ENCODE data around the gene PRTN3. TPM values are rescaled to one million over a fixed set of nuclear protein-coding genes. Genes with fewer than 3 reads are reported as not detected.
A peak's percentile ranks its signal among the peaks of the same experiment; 100 is the strongest.
"Not testable (repeated sequence)": the region's sequence is repeated elsewhere in the genome, so short reads cannot be mapped to it uniquely, and the experiment has no call there.

PRTN3 gene
- total RNA-seq, 1 donor from 2014 or later, result not detected

DNA sequence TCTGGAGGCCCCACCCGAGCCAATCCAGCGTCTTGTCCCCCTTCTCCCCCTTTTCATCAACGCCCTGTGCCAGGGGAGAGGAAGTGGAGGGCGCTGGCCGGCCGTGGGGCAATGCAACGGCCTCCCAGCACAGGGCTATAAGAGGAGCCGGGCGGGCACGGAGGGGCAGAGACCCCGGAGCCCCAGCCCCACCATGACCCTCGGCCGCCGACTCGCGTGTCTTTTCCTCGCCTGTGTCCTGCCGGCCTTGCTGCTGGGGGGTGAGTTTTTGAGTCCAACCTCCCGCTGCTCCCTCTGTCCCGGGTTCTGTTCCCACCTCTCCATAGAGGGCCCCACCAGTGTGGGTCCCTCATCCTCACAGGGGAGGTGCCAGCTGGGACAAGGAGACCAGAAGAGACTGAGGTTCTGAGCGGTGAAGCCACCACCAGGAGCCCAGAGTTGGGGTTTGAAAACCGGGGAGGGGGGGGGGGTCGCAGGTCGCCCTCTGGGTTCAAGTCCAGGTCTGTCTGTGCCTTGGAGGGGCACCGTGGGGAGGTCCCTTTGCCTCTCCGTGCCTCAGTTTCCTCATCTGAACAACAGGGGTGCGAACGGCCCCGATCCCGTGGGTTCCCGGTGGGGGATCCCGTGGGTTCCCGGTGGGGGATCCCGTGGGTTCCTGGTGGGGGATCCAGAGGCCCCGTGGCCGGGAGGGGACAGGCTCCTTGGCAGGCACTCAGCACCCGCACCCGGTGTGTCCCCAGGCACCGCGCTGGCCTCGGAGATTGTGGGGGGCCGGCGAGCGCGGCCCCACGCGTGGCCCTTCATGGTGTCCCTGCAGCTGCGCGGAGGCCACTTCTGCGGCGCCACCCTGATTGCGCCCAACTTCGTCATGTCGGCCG, 11.6 kb downstream of the PRTN3 start, which contains the start of gene ELANE:
TSS of gene ELANE (plus strand) at position 168 of the 878 bp plus-strand sequence. CDS start at position 194, 26 bp downstream.
- no peak within 1 kb of the TSS for H3K4me3 ChIP-seq
- peak; percentile 63 for DNase-seq
- no peak for ATAC-seq
- H3K27me3 ChIP-seq, result peaks cover 19% of the 10 kb centered on the region
- H3K27ac ChIP-seq, result peak within 1 kb of the TSS; percentile 68
- TF ChIP-seq CTCF (IDR thresholded peaks at IDR 0.05), result no peak
- peaks cover 16% of the 10 kb centered on the region for H3K4me1 ChIP-seq
- no peaks in the 10 kb centered on the region for H3K36me3 ChIP-seq
- no peaks in the 10 kb centered on the region for H3K9me3 ChIP-seq
- intact Hi-C loops (cut with DNase I), result loop anchor here (10.0 kb wide), 1 partner anchor 88 kb away; no protein-coding TSS in a partner anchor

DNA sequence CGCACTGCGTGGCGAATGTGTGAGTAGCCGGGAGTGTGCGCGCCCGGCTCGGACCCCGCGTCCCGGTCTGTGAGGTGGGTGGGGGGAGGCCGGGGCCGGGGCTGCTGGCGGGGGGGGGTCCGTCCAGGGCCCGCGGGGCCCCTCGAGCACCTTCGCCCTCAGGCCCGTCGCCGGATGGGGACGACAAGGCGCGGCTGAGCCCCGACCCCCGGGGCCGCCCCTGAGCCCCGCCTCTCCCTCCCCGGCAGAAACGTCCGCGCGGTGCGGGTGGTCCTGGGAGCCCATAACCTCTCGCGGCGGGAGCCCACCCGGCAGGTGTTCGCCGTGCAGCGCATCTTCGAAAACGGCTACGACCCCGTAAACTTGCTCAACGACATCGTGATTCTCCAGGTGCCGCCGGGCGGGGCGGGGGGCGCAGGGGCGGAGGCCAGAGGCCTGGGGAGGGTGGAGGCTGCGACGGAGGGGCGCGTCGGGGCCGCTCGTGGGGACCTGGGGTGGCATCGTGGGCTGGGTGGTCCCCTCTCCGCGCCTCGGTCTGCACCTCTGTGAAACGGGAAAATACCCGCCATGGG, 12.3 kb downstream of the PRTN3 start:
- H3K36me3 ChIP-seq, result no peaks in the 10 kb centered on the region
- ATAC-seq (no peak), DNase-seq (no peak)
- intact Hi-C loops (cut with DNase I), result loop anchor here (10.0 kb wide), 1 partner anchor 88 kb away; no protein-coding TSS in a partner anchor
- H3K4me3 ChIP-seq, result no peak overlapping the region
- no peaks in the 10 kb centered on the region for H3K9me3 ChIP-seq
- H3K27me3 ChIP-seq, result peaks cover 19% of the 10 kb centered on the region
- no peak for TF ChIP-seq CTCF (IDR thresholded peaks at IDR 0.05)
- no peak overlapping the region for H3K27ac ChIP-seq
- H3K4me1 ChIP-seq, result peaks cover 9% of the 10 kb centered on the region

DNA sequence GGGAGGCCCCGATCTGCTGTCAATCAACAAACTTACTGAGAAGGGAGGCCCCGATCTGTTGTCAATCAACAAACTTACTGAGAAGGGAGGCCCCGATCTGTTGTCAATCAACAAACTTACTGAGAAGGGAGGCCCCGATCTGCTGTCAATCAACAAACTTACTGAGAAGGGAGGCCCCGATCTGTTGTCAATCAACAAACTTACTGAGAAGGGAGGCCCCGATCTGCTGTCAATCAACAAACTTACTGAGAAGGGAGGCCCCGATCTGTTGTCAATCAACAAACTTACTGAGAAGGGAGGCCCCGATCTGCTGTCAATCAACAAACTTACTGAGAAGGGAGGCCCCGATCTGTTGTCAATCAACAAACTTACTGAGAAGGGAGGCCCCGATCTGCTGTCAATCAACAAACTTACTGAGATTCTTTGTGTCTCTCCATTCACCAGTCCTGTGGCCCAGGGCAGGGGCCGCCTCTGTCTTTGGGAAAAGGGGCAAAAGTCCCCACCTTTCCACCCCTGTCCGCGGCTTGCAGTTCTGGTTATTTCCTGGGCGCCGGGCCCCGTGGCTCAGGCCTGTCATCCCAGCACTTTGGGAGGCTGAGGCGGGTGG, 12.9 kb downstream of the PRTN3 start:
- H3K4me3 ChIP-seq, H3K36me3 ChIP-seq, H3K27ac ChIP-seq, ATAC-seq, DNase-seq, H3K4me1 ChIP-seq, H3K9me3 ChIP-seq: not testable (repeated sequence)
- intact Hi-C loops (cut with DNase I), result loop anchor here (10.0 kb wide), 1 partner anchor 89 kb away; no protein-coding TSS in a partner anchor
- H3K27me3 ChIP-seq, result peaks cover 19% of the 10 kb centered on the region

DNA sequence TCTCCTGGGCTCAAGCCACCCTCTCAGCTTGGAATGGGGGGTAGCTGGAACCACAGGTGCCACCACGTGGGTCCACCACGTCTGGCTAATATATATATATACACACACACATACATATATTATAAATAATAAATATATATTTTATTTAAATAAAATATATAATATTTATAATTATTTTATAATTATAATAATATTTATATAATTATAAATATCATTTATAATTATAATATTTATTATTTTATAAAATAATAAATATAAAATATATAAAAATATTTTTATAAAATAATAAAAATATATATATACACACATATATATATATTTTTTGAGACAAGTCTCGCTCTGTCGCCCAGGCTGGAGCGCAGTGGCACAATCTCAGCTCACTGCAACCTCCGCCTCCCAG, 13.8 kb downstream of the PRTN3 start:
- Histone ChIP-seq H3K4me3 (no peak overlapping the region), H3K27me3 (peaks cover 19% of the 10 kb centered on the region), H3K27ac (no peak overlapping the region), H3K36me3 (no peaks in the 10 kb centered on the region), H3K4me1 (peaks cover 17% of the 10 kb centered on the region), H3K9me3 (no peaks in the 10 kb centered on the region)
- no peak for TF ChIP-seq CTCF (IDR thresholded peaks at IDR 0.05)
- no peak for ATAC-seq
- no peak for DNase-seq
- intact Hi-C loops (cut with DNase I), result loop anchor here (10.0 kb wide), 1 partner anchor 90 kb away; no protein-coding TSS in a partner anchor

GRCh38 chr19:855142-855541, 14.3 kb downstream of the PRTN3 start:
- no peak overlapping the region for H3K27ac ChIP-seq
- DNase-seq, result no peak
- TF ChIP-seq CTCF (IDR thresholded peaks at IDR 0.05), result no peak
- H3K36me3 ChIP-seq, result no peaks in the 10 kb centered on the region
- no peak overlapping the region for H3K4me3 ChIP-seq
- peaks cover 21% of the 10 kb centered on the region for H3K4me1 ChIP-seq
- no peaks in the 10 kb centered on the region for H3K9me3 ChIP-seq
- no peak for ATAC-seq
- intact Hi-C loops (cut with DNase I), result loop anchor here (5.0 to 10.0 kb wide), 2 partner anchors 62 to 90 kb away; partner anchors contain the start of gene KISS1R
- peaks cover 19% of the 10 kb centered on the region for H3K27me3 ChIP-seq

Measured in upper lobe of right lung (tissue), 1 donor.